Erythroblast (primary cell): Measurements from ENCODE around the gene HIBCH.

Source experiments
- GATA1 ChIP-seq: IDR thresholded peaks from 2 replicates; pipeline ENCODE4 v1.6.1; 2011; ENCODE audit warnings: low read depth, mild to moderate bottlenecking, control low read depth, low read length, moderate library complexity
- POLR2A ChIP-seq: IDR thresholded peaks from 2 replicates; pipeline ENCODE4 v1.6.1; 2011; ENCODE audit warnings: mild to moderate bottlenecking, low read length

- no peak for TF ChIP-seq POLR2A
- no peak for TF ChIP-seq GATA1
Measured at GRCh38 chr2:190250421-190250820, 69.2 kb downstream of the HIBCH start.
